PC-3 (cell line): ENCODE data around the gene TP53INP2. TPM values are rescaled to one million over a fixed set of nuclear protein-coding genes. Genes with fewer than 3 reads are reported as not detected.

Experiments used
- ATAC-seq: fragments of 200-7000 bp; cut with Tn5 transposase; 2 replicates; pipeline ENCODE4 v1.9.1; 2020; ENCODE audit warnings: mild to moderate bottlenecking, moderate library complexity
- BruUV-seq: library from RNA; stranded (reverse); fragments of 400-500 nt; replicated peaks from 2 replicates; lab custom pipeline; 2021; lab: Mats Ljungman, UMichigan
- CTCF ChIA-PET: fragments of 300-600 bp; sonication (Branson Sonifier 250); formaldehyde crosslinking; loops from one replicate; lab custom pipeline; 2022; ENCODE audit warnings: antibody characterized with exemption; lab: Charles Lee
- POLR2A ChIA-PET: fragments of 300-600 bp; sonication (Branson Sonifier 250); formaldehyde crosslinking; loops from one replicate; lab custom pipeline; 2022; ENCODE audit warnings: antibody characterized with exemption; ENCODE audit not compliant: unreplicated experiment; lab: Charles Lee
- DNase-seq: peaks from one replicate; pipeline ENCODE4 v3.0.0-alpha.2; 2015
- H2AFZ ChIP-seq: fragments of 300-600 bp; sonication (generic); 2 replicates; pipeline ENCODE4 v1.6.0; 2016; ENCODE audit warnings: antibody characterized with exemption, low read length
- H3F3A ChIP-seq: fragments of 300-600 bp; sonication (generic); one replicate; pipeline ENCODE4 v1.6.0; 2017; ENCODE audit warnings: antibody characterized with exemption, low read length, control low read depth, mild to moderate bottlenecking; ENCODE audit not compliant: unreplicated experiment
- H3K27ac ChIP-seq: fragments of 300-600 bp; sonication (generic); 2 replicates; pipeline ENCODE4 v1.5.1; 2016; ENCODE audit warnings: mild to moderate bottlenecking, low read length
- H3K27me3 ChIP-seq: fragments of 300-600 bp; sonication (generic); 2 replicates; pipeline ENCODE4 v1.6.1; 2016; ENCODE audit warnings: low read length, mixed read lengths
- H3K36me3 ChIP-seq: fragments of 300-600 bp; sonication (generic); 2 replicates; pipeline ENCODE4 v1.6.1; 2016; ENCODE audit warnings: low read depth, mixed run types, low read length, mixed read lengths
- H3K4me1 ChIP-seq: fragments of 300-600 bp; sonication (generic); 2 replicates; pipeline ENCODE4 v1.5.1; 2016; ENCODE audit warnings: low read length; ENCODE audit not compliant: insufficient read depth
- H3K4me2 ChIP-seq: fragments of 300-600 bp; sonication (generic); 2 replicates; pipeline ENCODE4 v1.6.0; 2016; ENCODE audit warnings: low read length
- H3K4me3 ChIP-seq: fragments of 300-600 bp; sonication (generic); 2 replicates; pipeline ENCODE4 v1.5.1; 2016; ENCODE audit warnings: mild to moderate bottlenecking, low read length, mixed read lengths
- H3K79me2 ChIP-seq: fragments of 300-600 bp; sonication (generic); 2 replicates; pipeline ENCODE4 v1.6.1; 2017; ENCODE audit warnings: low read length, mixed read lengths
- H3K9ac ChIP-seq: fragments of 300-600 bp; sonication (generic); 2 replicates; pipeline ENCODE4 v1.6.0; 2016; ENCODE audit warnings: mild to moderate bottlenecking, low read length
- H3K9me2 ChIP-seq: fragments of 300-600 bp; sonication (generic); replicated peaks from 2 replicates; pipeline ENCODE4 v1.6.1; 2016; ENCODE audit warnings: mixed run types, low read length, mixed read lengths
- H3K9me3 ChIP-seq: fragments of 300-600 bp; sonication (generic); 2 replicates; pipeline ENCODE4 v1.6.1; 2016; ENCODE audit warnings: low read length, mixed read lengths
- H4K20me1 ChIP-seq: fragments of 300-600 bp; sonication (generic); 2 replicates; pipeline ENCODE4 v1.6.1; 2016; ENCODE audit warnings: low read length, mixed read lengths
- EZH2 ChIP-seq: fragments of 300-600 bp; sonication (generic); IDR thresholded peaks from one replicate; pipeline ENCODE4 v1.6.1; 2017; ENCODE audit warnings: antibody characterized with exemption, mild to moderate bottlenecking, low read length; ENCODE audit not compliant: unreplicated experiment
- EZH2phosphoT487 ChIP-seq: fragments of 300-600 bp; sonication (generic); IDR thresholded peaks from 2 replicates; pipeline ENCODE4 v1.6.1; 2018; ENCODE audit warnings: mild to moderate bottlenecking, antibody characterized with exemption, low read length, borderline replicate concordance
- intact Hi-C: fragments of 100-400 bp; cut with micrococcal nuclease; formaldehyde crosslinking; loops from 2 replicates; pipeline ENCODE4 v1.9.0; 2023
- total RNA-seq: library from RNA; depleted of rRNA; stranded (reverse); fragments of >200 nt; gene quantifications from 2 replicates; pipeline ENCODE4 v1.2.3, GENCODE V29; 2014
- TF ChIP-seq, protein P1 (sequence below): fragments of 300-600 bp; sonication (generic); conservative IDR thresholded peaks from 2 replicates; pipeline ENCODE4 v1.5.1; 2017; ENCODE audit warnings: antibody characterized with exemption, low read depth, mild to moderate bottlenecking, low read length

TP53INP2 gene
- total RNA-seq, 1 experiment from 2014 or later, result 2.1 TPM

DNA sequence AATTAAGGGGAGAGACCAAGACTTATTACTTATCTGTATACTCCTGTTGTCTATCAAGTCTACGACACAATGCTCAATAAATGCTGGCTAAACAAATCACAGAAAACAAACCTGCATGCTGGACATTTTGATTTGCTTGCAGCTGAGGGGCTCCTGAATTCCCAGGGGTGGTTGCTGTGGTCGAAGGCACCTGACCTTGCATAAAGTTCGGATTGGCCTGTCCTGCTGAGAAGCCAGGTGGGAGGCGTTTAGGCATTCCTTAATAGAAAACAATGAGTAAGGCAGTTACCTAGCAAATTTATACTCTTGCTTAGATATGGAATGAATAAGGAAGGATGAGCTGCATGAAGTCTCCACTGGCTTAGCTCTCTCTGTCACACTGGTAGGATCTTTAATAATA, 50.5 kb downstream of the TP53INP2 start:
- BruUV-seq, result no TSS peak
- no peak for DNase-seq
- no peaks in the 10 kb centered on the region for H4K20me1 ChIP-seq
- H3K9ac ChIP-seq, result no peak overlapping the region
- no peaks in the 10 kb centered on the region for H3K4me1 ChIP-seq
- H3K27me3 ChIP-seq, result no peaks in the 10 kb centered on the region
- H3K4me3 ChIP-seq, result no peak overlapping the region
- intact Hi-C loops, result no loop called here
- H3K4me2 ChIP-seq, result no peak overlapping the region
- TF ChIP-seq, protein P1, sequence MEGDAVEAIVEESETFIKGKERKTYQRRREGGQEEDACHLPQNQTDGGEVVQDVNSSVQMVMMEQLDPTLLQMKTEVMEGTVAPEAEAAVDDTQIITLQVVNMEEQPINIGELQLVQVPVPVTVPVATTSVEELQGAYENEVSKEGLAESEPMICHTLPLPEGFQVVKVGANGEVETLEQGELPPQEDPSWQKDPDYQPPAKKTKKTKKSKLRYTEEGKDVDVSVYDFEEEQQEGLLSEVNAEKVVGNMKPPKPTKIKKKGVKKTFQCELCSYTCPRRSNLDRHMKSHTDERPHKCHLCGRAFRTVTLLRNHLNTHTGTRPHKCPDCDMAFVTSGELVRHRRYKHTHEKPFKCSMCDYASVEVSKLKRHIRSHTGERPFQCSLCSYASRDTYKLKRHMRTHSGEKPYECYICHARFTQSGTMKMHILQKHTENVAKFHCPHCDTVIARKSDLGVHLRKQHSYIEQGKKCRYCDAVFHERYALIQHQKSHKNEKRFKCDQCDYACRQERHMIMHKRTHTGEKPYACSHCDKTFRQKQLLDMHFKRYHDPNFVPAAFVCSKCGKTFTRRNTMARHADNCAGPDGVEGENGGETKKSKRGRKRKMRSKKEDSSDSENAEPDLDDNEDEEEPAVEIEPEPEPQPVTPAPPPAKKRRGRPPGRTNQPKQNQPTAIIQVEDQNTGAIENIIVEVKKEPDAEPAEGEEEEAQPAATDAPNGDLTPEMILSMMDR, result no peak
- no peak for TF ChIP-seq EZH2phosphoT487
- no peak for TF ChIP-seq EZH2
- H3K9me2 ChIP-seq, result no peaks in the 10 kb centered on the region
- no peak for ATAC-seq
- H3K9me3 ChIP-seq, result no peaks in the 10 kb centered on the region
- peaks cover 55% of the 10 kb centered on the region for H3K36me3 ChIP-seq
- no peaks in the 10 kb centered on the region for H3F3A ChIP-seq
- H3K27ac ChIP-seq, result no peak overlapping the region
- H2AFZ ChIP-seq, result no peak overlapping the region
- H3K79me2 ChIP-seq, result no peaks in the 10 kb centered on the region
- CTCF ChIA-PET, result no interaction called here
- POLR2A ChIA-PET, result no interaction called here

DNA sequence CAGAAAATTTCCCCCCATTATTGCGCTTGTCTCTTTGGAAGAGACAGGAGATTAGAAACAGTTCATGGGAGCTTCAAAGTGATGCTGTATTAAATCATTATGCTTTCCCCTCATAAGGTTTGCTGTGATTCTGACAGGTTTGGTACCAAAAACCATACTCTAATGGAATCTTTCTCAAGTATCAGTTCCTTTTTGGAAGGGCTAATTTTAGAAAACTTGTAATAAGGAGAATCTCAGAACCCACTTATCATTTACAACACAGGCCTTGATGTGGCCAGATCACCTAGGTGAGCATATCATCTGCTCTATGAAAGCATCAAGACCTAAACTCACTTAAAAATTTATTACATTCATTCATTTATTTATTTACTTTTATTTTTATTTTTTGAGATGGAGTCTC, 51.2 kb downstream of the TP53INP2 start:
- H3K27ac ChIP-seq, result no peak overlapping the region
- CTCF ChIA-PET, result no interaction called here
- DNase-seq (no peak), ATAC-seq (no peak)
- H3K9ac ChIP-seq, result no peak overlapping the region
- H4K20me1 ChIP-seq, result no peaks in the 10 kb centered on the region
- H3K4me3 ChIP-seq, result no peak overlapping the region
- intact Hi-C loops, result no loop called here
- H3K27me3 ChIP-seq, result no peaks in the 10 kb centered on the region
- POLR2A ChIA-PET, result no interaction called here
- H3K36me3 ChIP-seq, result peaks cover 49% of the 10 kb centered on the region
- no peaks in the 10 kb centered on the region for H3K9me3 ChIP-seq
- no peaks in the 10 kb centered on the region for H3F3A ChIP-seq
- no peak for TF ChIP-seq EZH2
- TF ChIP-seq EZH2phosphoT487, result no peak
- TF ChIP-seq, protein P1, result no peak
- no peaks in the 10 kb centered on the region for H3K4me1 ChIP-seq
- H3K79me2 ChIP-seq, result no peaks in the 10 kb centered on the region
- H3K4me2 ChIP-seq, result no peak overlapping the region
- no peak overlapping the region for H2AFZ ChIP-seq
- H3K9me2 ChIP-seq, result no peaks in the 10 kb centered on the region
- BruUV-seq, result no TSS peak

DNA sequence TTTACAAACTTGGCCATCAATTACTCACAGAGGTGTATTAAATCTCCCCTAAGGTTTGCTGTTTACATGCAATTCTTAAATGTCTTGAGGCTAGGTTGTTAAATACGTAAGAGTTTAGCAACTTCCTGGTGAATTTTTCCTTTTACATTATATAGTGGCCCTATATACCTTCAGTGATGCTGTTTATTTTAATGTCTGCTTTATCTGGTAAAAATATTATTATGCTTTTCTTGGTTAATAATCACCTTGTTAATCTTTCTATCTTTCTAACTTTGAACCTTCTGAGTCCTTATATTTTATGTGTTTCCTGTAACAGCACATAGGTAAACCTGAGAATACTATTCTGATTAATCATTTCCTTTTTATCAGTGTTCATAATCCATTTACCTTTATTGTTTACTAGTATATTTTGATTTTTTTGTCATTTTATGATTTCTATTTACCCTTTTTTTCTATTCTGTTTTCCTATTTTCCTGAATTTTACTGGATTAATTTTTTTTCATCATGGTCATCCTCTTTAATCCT, 57.9 kb downstream of the TP53INP2 start:
- H3K27ac ChIP-seq, result no peak overlapping the region
- intact Hi-C loops, result no loop called here
- H3K36me3 ChIP-seq, result peaks cover 24% of the 10 kb centered on the region
- H3F3A ChIP-seq, result no peaks in the 10 kb centered on the region
- no peak overlapping the region for H3K9ac ChIP-seq
- POLR2A ChIA-PET, result no interaction called here
- H3K4me1 ChIP-seq, result peaks cover 10% of the 10 kb centered on the region
- ATAC-seq (peak; percentile 57), DNase-seq (no peak)
- no peaks in the 10 kb centered on the region for H3K9me2 ChIP-seq
- H3K4me3 ChIP-seq, result no peak overlapping the region
- no peaks in the 10 kb centered on the region for H3K9me3 ChIP-seq
- H3K79me2 ChIP-seq, result no peaks in the 10 kb centered on the region
- H2AFZ ChIP-seq, result no peak overlapping the region
- CTCF ChIA-PET, result interaction anchor here (0.6 kb wide), 1 partner anchor 156 kb away, joined by 3 read pairs; no protein-coding TSS in a partner anchor
- no peak overlapping the region for H3K4me2 ChIP-seq
- no peaks in the 10 kb centered on the region for H3K27me3 ChIP-seq
- TF ChIP-seq EZH2phosphoT487 (no peak), EZH2 (no peak)
- TF ChIP-seq, protein P1, result no peak
- no TSS peak for BruUV-seq
- no peaks in the 10 kb centered on the region for H4K20me1 ChIP-seq
